Parathyroid adenoma (tissue), 2 donors: ENCODE results near the gene FAM20C.

Experiments used
- H2AFZ ChIP-seq: fragments of 300-600 bp; sonication (generic); one replicate; pipeline ENCODE4 v1.7.0; 2017; ENCODE audit warnings: antibody characterized with exemption, mild to moderate bottlenecking
- H3K27ac ChIP-seq: fragments of 300-600 bp; sonication (generic); one replicate; pipeline ENCODE4 v1.7.0; 2017
- H3K27me3 ChIP-seq: fragments of 300-600 bp; sonication (generic); one replicate; pipeline ENCODE4 v1.7.0; 2017; ENCODE audit warnings: low read length; ENCODE audit not compliant: control insufficient read depth, insufficient read depth
- H3K36me3 ChIP-seq: fragments of 300-600 bp; sonication (generic); one replicate; pipeline ENCODE4 v1.7.0; 2017; ENCODE audit warnings: low read length; ENCODE audit not compliant: control insufficient read depth, insufficient read depth
- H3K4me1 ChIP-seq: fragments of 300-600 bp; sonication (generic); one replicate; pipeline ENCODE4 v1.7.0; 2017; ENCODE audit warnings: control low read depth
- H3K4me2 ChIP-seq: fragments of 300-600 bp; sonication (generic); one replicate; pipeline ENCODE4 v1.7.0; 2017; ENCODE audit warnings: low read length
- H3K4me3 ChIP-seq: fragments of 300-600 bp; sonication (generic); one replicate; pipeline ENCODE4 v1.7.0; 2017; ENCODE audit warnings: low read depth, low read length
- H3K79me2 ChIP-seq: fragments of 300-600 bp; sonication (generic); one replicate; pipeline ENCODE4 v1.7.0; 2017; ENCODE audit warnings: control low read depth
- H3K9ac ChIP-seq: fragments of 300-600 bp; sonication (generic); one replicate; pipeline ENCODE4 v1.7.0; 2017; ENCODE audit warnings: mild to moderate bottlenecking
- H3K9me3 ChIP-seq: fragments of 300-600 bp; sonication (generic); one replicate; pipeline ENCODE4 v1.7.0; 2017; ENCODE audit warnings: low read length; ENCODE audit not compliant: control insufficient read depth
- CTCF ChIP-seq: fragments of 300-600 bp; sonication (generic); IDR thresholded peaks from one replicate; pipeline ENCODE4 v1.7.0; 2017; ENCODE audit warnings: antibody characterized with exemption, mild to moderate bottlenecking
- donor health status: primary hyperparathyroidism.

FAM20C gene

GRCh38 chr7:229184-229964 is 37.0 kb downstream of the FAM20C start:
- Histone ChIP-seq H3K27me3 (no peaks in the 10 kb centered on the region), H3K4me1 (no peaks in the 10 kb centered on the region), H3K4me3 (no peak overlapping the region), H3K27ac (no peak overlapping the region), H2AFZ (no peak overlapping the region), H3K4me2 (no peak overlapping the region), H3K9ac (no peak overlapping the region), H3K36me3 (no peaks in the 10 kb centered on the region), H3K79me2 (no peaks in the 10 kb centered on the region), H3K9me3 (no peaks in the 10 kb centered on the region)
- no peak for TF ChIP-seq CTCF

GRCh38 chr7:230274-230673 is 37.9 kb downstream of the FAM20C start:
- TF ChIP-seq CTCF: no peak
- Histone ChIP-seq H3K4me2 (no peak overlapping the region), H2AFZ (no peak overlapping the region), H3K9me3 (no peaks in the 10 kb centered on the region), H3K27me3 (no peaks in the 10 kb centered on the region), H3K4me3 (no peak overlapping the region), H3K9ac (no peak overlapping the region), H3K4me1 (peaks cover 2% of the 10 kb centered on the region), H3K27ac (no peak overlapping the region), H3K79me2 (no peaks in the 10 kb centered on the region), H3K36me3 (no peaks in the 10 kb centered on the region)

GRCh38 chr7:231030-231857 is 38.9 kb downstream of the FAM20C start:
- H2AFZ ChIP-seq: no peak overlapping the region
- peaks cover 10% of the 10 kb centered on the region for H3K4me1 ChIP-seq
- H3K36me3 ChIP-seq: no peaks in the 10 kb centered on the region
- H3K79me2 ChIP-seq: no peaks in the 10 kb centered on the region
- no peaks in the 10 kb centered on the region for H3K9me3 ChIP-seq
- TF ChIP-seq CTCF: no peak
- H3K27me3 ChIP-seq: no peaks in the 10 kb centered on the region
- H3K4me2 ChIP-seq: no peak overlapping the region
- H3K4me3 ChIP-seq: no peak overlapping the region
- H3K27ac ChIP-seq: no peak overlapping the region
- no peak overlapping the region for H3K9ac ChIP-seq

- Histone ChIP-seq H3K4me2 (no peak overlapping the region), H3K4me3 (no peak overlapping the region), H3K36me3 (no peaks in the 10 kb centered on the region), H2AFZ (no peak overlapping the region), H3K4me1 (peaks cover 16% of the 10 kb centered on the region), H3K27ac (no peak overlapping the region), H3K79me2 (no peaks in the 10 kb centered on the region), H3K27me3 (no peaks in the 10 kb centered on the region), H3K9ac (no peak overlapping the region), H3K9me3 (no peaks in the 10 kb centered on the region)
- no peak for TF ChIP-seq CTCF
Measured at GRCh38 chr7:231858-232246, 39.5 kb downstream of the FAM20C start.
